Fibroblast of lung (primary cell): ENCODE data around the gene NR0B2.

ENCODE experiments used
- EZH2 ChIP-seq: IDR thresholded peaks from 2 replicates; pipeline ENCODE4 v1.5.1; 2012; ENCODE audit warnings: low read length, control low read depth, mild to moderate bottlenecking; ENCODE audit errors: missing control alignments
- TF ChIP-seq, protein P1 (sequence below), 2 donors: IDR thresholded peaks in 1 of 2; conservative IDR thresholded peaks in 1 of 2; 1 replicate in 1 of 2; 2 replicates in 1 of 2; pipeline ENCODE4 v1.5.1; 2011 to 2012; ENCODE audit warnings: low read length in 2 of 2, control low read depth in 1 of 2, inconsistent platforms in 1 of 2, low read depth in 1 of 2, mild to moderate bottlenecking in 1 of 2

DNA sequence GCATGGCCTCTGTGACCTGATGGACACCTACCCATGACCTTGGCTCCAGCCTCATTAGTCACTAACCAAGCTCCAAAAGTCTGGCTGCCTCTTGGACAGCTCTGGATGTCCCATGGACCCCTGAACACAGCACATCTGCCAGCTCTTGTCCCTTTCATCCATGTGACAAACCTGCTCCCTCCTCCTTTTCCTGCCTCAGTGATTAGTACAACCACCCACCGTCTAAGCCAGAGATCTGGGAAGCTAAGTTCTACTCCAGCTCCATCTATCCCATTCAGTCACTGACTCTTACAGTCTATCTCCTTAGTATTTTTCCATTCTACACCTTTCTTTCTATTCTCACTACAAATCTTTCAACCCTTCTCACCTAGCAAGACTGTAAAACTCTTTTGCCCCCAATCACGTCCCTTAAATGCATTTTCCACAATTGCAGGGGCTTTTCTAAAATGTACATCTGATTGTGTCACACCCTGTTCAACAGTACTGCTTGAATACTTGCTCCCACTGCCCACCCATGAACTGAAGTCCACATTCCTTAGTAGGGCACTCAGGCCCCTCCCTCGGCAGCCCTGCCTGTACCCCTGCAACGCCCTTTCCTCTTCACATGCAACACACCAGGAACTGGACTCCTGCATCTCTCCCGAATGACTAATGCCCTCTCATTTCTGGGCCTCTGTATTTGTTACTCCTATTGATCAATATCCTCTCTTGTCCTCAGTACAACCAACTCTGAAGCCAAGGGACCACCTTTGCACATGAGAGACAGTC is 30.9 kb downstream of the NR0B2 start:
- TF ChIP-seq, protein P1, sequence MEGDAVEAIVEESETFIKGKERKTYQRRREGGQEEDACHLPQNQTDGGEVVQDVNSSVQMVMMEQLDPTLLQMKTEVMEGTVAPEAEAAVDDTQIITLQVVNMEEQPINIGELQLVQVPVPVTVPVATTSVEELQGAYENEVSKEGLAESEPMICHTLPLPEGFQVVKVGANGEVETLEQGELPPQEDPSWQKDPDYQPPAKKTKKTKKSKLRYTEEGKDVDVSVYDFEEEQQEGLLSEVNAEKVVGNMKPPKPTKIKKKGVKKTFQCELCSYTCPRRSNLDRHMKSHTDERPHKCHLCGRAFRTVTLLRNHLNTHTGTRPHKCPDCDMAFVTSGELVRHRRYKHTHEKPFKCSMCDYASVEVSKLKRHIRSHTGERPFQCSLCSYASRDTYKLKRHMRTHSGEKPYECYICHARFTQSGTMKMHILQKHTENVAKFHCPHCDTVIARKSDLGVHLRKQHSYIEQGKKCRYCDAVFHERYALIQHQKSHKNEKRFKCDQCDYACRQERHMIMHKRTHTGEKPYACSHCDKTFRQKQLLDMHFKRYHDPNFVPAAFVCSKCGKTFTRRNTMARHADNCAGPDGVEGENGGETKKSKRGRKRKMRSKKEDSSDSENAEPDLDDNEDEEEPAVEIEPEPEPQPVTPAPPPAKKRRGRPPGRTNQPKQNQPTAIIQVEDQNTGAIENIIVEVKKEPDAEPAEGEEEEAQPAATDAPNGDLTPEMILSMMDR (conservative IDR thresholded peaks at IDR 0.05 in 1 of 2, IDR thresholded peaks at IDR 0.05 in 1 of 2; ENCODE audit: low read depth in 1 of 2, low read length in 2 of 2) = no peak
- no peak for TF ChIP-seq EZH2
